GM18519 (cell line): ENCODE results near the gene ARHGAP9.
A peak's percentile ranks its signal among the peaks of the same experiment; 100 is the strongest.

Source experiments
- ATAC-seq: cut with Tn5 transposase; IDR thresholded peaks from one replicate; pipeline ENCODE4 v1.9.1; 2021; ENCODE audit warnings: mild to moderate bottlenecking, moderate library complexity; ENCODE audit not compliant: unreplicated experiment, low FRiP score

ARHGAP9 gene

GRCh38 chr12:57479376-57480115 is at the start of gene ARHGAP9:
Gene ARHGAP9, minus strand, starts transcription at chr12:57479866. Its CDS starts 460 bp downstream, at chr12:57479406.
- no peak for ATAC-seq

DNA sequence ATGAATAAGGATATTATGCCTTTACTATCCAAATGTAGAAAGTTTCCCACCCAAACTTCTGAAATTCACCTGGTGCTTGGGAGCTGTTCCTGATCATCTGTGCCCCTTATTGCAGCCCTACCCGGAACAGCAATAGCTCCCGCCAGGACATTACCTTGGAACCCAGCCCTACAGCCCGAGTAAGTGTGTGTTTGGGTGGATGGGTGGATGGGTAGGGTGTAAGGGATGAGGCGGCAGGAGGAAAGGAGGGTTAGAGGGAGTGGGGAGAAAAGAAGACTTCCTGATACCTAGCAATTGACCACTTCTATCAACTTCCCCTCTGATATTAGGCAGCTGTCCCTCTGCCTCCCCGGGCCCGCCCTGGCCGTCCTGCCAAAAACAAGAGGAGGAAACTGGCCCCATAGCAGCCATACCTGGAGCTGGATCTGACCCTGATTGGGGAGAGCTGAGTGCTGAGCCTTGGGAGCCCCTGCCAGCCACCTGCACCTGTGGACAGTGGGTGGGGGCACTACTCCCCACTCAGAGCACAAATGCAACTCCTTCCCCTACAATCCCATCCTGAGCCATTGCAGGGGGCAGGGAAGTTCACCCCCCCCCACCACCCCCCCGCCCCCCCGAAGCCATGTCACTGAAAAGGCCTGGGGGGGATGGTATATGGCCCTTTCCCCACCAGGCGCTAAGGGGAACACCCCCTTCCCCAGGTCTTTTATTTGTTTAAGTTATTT is 49.3 kb upstream of the ARHGAP9 start:
- no peak for ATAC-seq

GRCh38 chr12:57528176-57528575 is 48.5 kb upstream of the ARHGAP9 start:
- ATAC-seq: no peak

GRCh38 chr12:57527184-57527583 is 47.5 kb upstream of the ARHGAP9 start:
- ATAC-seq: no peak

- ATAC-seq: no peak
Measured at GRCh38 chr12:57526477-57527126, 46.9 kb upstream of the ARHGAP9 start.

GRCh38 chr12:57525615-57526383 is 46.1 kb upstream of the ARHGAP9 start:
- ATAC-seq: no peak

DNA sequence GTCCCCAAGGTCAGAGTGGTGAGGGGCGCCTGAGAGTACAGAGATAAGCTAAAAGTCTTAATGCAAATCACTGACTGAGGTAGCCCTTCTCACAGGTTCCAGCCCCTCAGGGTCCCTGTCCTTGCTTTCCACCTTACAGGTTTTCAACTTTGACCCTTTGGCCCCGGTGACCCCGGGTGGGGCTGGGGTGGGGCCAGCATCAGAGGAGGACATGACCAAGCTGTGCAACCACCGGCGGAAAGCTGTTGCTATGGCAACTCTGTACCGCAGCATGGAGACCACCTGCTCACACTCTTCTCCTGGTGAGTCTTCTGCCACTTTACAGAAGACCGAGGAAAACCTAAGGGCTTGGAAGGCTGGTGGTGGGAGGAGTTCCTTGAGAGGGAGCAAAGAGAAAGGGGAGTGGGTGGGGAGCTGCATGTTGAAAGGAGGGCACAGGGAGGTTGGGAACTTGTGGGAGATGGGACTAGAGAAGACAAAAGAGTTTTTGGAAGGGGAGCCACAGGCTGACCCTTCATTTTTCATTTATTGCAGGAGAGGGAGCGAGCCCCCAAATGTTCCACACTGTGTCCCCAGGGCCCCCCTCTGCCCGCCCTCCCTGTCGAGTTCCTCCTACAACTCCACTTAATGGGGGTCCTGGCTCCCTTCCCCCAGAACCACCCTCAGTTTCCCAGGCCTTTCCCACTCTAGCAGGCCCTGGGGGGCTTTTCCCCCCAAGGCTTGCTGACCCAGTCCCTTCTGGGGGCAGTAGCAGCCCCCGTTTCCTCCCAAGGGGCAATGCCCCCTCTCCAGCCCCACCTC is 45.3 kb upstream of the ARHGAP9 start:
- no peak for ATAC-seq

GRCh38 chr12:57523706-57524614 is 44.3 kb upstream of the ARHGAP9 start:
- ATAC-seq: no peak

- ATAC-seq: no peak
Measured at GRCh38 chr12:57522887-57523705, 43.4 kb upstream of the ARHGAP9 start.

GRCh38 chr12:57522011-57522886 is 42.6 kb upstream of the ARHGAP9 start, which contains the start of gene MBD6:
Gene MBD6, plus strand, starts transcription at chr12:57522824. Its CDS starts 1,480 bp downstream, at chr12:57524304.
- peak; percentile 26 for ATAC-seq

DNA sequence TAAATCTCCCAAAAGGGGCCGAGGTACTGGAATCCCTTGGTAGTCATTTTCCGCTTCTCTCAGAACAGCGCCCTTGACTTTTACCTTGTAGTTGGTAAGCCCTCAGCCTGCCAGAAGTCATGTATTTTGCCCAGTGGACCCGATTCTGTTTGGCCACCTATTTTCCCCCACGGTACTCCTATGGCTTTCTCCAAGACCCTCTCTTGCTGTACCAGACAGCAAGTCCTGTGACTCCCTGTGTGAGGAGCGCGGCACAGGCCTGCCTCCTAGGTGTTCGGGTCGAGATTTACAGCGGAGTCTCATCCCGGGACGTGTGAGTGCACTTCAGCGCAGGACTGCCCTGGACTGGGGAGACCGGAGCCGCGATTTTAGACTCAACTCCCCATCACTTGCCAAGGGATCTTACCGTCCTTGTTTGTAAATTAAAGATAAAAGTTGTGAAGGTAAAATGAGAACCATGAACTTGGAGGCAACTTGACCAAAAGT is 41.9 kb upstream of the ARHGAP9 start:
- ATAC-seq: no peak

DNA sequence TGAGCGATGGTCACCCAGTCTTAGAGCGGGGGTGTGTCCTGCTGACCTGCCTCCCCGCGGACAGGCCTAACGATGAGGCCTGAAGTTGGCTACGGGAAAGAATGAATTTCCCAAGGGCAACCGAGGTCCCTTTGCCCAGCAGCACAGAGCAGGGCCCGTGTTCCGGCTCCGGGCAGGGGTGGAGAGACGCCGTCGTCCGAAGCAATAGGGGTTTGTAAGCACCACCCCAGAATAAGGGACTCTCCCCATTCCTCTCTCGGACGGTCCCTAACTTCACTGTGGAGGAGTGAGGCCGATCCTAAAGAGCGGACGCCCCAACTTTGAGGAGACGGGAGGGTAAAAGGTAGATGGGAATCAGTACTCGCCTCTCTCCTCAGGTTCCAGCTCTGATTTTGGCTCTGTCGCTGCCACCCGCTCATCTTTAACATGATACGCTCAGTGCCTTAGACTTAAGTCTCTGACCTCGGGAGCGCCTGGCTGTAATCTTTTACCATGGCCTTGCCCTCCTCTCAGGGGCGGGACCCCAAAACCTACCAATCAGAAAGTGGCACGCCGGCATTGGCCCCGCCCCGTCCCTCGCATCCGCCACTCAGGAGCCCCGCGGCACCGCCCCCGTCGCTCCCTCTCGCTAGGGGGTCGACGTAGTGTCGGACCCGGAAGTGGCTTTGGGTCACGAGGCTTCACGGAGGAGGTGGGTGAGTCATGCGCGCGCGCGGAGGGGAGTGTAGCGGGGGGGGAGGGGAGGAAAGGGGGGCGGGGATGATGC is 40.6 kb upstream of the ARHGAP9 start, which contains the start of gene DDIT3:
TSS of gene DDIT3 (minus strand) at position 462 of the 766 bp plus-strand sequence. CDS start 3,108 bp downstream, outside the sequence.
- peak; percentile 48 for ATAC-seq

DNA sequence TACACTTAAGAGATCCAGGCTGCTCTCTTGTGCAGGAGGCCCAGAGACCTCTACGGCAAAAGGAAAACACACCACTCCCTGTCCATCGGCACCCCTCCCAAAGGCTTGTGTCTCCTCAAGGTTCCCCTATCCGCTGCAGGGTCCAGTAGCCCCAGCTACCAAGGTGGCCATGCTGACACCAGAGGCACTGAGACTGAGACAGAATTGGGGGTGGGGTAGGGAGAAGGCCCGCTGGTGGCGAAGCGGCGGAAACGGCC is 40.1 kb upstream of the ARHGAP9 start:
- ATAC-seq: no peak

- no peak for ATAC-seq
Measured at GRCh38 chr12:57518920-57519795, 39.5 kb upstream of the ARHGAP9 start.
